Measurements from ENCODE around the gene SLC9A9.

The SLC9A9 gene

GRCh38 chr3:143771939-143772338 is 76.3 kb downstream of the SLC9A9 start:
- DNase-seq: no peak
- H3K36me3 ChIP-seq (ENCODE audit: control insufficient read depth, insufficient read depth, low read length): no peaks in the 10 kb centered on the region
- no peak overlapping the region for H3K27ac ChIP-seq (ENCODE audit: insufficient read depth, low read length, poor library complexity, severe bottlenecking)
- H3K9me3 ChIP-seq (ENCODE audit: control insufficient read depth, low read length): no peaks in the 10 kb centered on the region
- no peak overlapping the region for H3K4me3 ChIP-seq (ENCODE audit: insufficient read depth, low read depth, low read length, poor library complexity, severe bottlenecking)
- no peaks in the 10 kb centered on the region for H3K4me1 ChIP-seq (ENCODE audit: control insufficient read depth, insufficient read depth, low read length, poor library complexity, severe bottlenecking)
- H3K27me3 ChIP-seq (replicated peaks; ENCODE audit: control insufficient read depth, insufficient read depth, low read length, poor library complexity, severe bottlenecking): no peaks in the 10 kb centered on the region

GRCh38 chr3:143771258-143771657 is 77.0 kb downstream of the SLC9A9 start:
- no peaks in the 10 kb centered on the region for H3K27me3 ChIP-seq (replicated peaks; ENCODE audit: control insufficient read depth, insufficient read depth, low read length, poor library complexity, severe bottlenecking)
- H3K9me3 ChIP-seq (ENCODE audit: control insufficient read depth, low read length): no peaks in the 10 kb centered on the region
- H3K4me3 ChIP-seq (ENCODE audit: insufficient read depth, low read depth, low read length, poor library complexity, severe bottlenecking): no peak overlapping the region
- DNase-seq: no peak
- no peaks in the 10 kb centered on the region for H3K4me1 ChIP-seq (ENCODE audit: control insufficient read depth, insufficient read depth, low read length, poor library complexity, severe bottlenecking)
- no peak overlapping the region for H3K27ac ChIP-seq (ENCODE audit: insufficient read depth, low read length, poor library complexity, severe bottlenecking)
- no peaks in the 10 kb centered on the region for H3K36me3 ChIP-seq (ENCODE audit: control insufficient read depth, insufficient read depth, low read length)

DNA sequence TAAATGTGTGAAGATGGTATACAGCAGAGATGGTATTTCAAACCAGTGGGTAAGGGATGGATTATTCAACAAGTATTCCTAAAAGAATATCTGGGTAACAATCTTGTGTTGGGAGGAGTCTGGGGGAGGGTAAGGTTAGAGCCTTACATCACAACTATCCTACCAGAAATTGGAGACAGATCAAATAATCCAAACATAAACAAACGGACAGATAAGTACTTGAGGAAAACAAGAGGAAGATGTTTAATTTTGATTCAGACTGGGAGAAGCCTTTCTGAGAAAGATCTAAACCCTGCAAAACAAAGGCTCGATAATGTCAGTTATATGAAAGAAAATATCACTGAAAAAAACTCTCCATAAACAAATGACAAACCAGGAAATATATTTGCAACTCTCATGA is 77.9 kb downstream of the SLC9A9 start:
- Histone ChIP-seq H3K27ac (ENCODE audit: insufficient read depth, low read length, poor library complexity, severe bottlenecking) (no peak overlapping the region), H3K36me3 (ENCODE audit: control insufficient read depth, insufficient read depth, low read length) (no peaks in the 10 kb centered on the region), H3K9me3 (ENCODE audit: control insufficient read depth, low read length) (no peaks in the 10 kb centered on the region), H3K27me3 (replicated peaks; ENCODE audit: control insufficient read depth, insufficient read depth, low read length, poor library complexity, severe bottlenecking) (no peaks in the 10 kb centered on the region), H3K4me3 (ENCODE audit: insufficient read depth, low read depth, low read length, poor library complexity, severe bottlenecking) (no peak overlapping the region), H3K4me1 (ENCODE audit: control insufficient read depth, insufficient read depth, low read length, poor library complexity, severe bottlenecking) (no peaks in the 10 kb centered on the region)
- DNase-seq: no peak

- DNase-seq: no peak
- H3K27me3 ChIP-seq (replicated peaks; ENCODE audit: control insufficient read depth, insufficient read depth, low read length, poor library complexity, severe bottlenecking): no peaks in the 10 kb centered on the region
- H3K36me3 ChIP-seq (ENCODE audit: control insufficient read depth, insufficient read depth, low read length): no peaks in the 10 kb centered on the region
- H3K4me3 ChIP-seq (ENCODE audit: insufficient read depth, low read depth, low read length, poor library complexity, severe bottlenecking): no peak overlapping the region
- H3K27ac ChIP-seq (ENCODE audit: insufficient read depth, low read length, poor library complexity, severe bottlenecking): no peak overlapping the region
- H3K9me3 ChIP-seq (ENCODE audit: control insufficient read depth, low read length): no peaks in the 10 kb centered on the region
- no peaks in the 10 kb centered on the region for H3K4me1 ChIP-seq (ENCODE audit: control insufficient read depth, insufficient read depth, low read length, poor library complexity, severe bottlenecking)
These were observed 78.7 kb downstream of the SLC9A9 start for GRCh38 chr3:143769616-143770015.

- no peaks in the 10 kb centered on the region for H3K4me1 ChIP-seq (ENCODE audit: control insufficient read depth, insufficient read depth, low read length, poor library complexity, severe bottlenecking)
- no peaks in the 10 kb centered on the region for H3K27me3 ChIP-seq (replicated peaks; ENCODE audit: control insufficient read depth, insufficient read depth, low read length, poor library complexity, severe bottlenecking)
- H3K4me3 ChIP-seq (ENCODE audit: insufficient read depth, low read depth, low read length, poor library complexity, severe bottlenecking): no peak overlapping the region
- no peak overlapping the region for H3K27ac ChIP-seq (ENCODE audit: insufficient read depth, low read length, poor library complexity, severe bottlenecking)
- no peak for DNase-seq
- H3K36me3 ChIP-seq (ENCODE audit: control insufficient read depth, insufficient read depth, low read length): no peaks in the 10 kb centered on the region
- H3K9me3 ChIP-seq (ENCODE audit: control insufficient read depth, low read length): no peaks in the 10 kb centered on the region
These were observed 83.4 kb downstream of the SLC9A9 start for GRCh38 chr3:143764840-143765239.

DNA sequence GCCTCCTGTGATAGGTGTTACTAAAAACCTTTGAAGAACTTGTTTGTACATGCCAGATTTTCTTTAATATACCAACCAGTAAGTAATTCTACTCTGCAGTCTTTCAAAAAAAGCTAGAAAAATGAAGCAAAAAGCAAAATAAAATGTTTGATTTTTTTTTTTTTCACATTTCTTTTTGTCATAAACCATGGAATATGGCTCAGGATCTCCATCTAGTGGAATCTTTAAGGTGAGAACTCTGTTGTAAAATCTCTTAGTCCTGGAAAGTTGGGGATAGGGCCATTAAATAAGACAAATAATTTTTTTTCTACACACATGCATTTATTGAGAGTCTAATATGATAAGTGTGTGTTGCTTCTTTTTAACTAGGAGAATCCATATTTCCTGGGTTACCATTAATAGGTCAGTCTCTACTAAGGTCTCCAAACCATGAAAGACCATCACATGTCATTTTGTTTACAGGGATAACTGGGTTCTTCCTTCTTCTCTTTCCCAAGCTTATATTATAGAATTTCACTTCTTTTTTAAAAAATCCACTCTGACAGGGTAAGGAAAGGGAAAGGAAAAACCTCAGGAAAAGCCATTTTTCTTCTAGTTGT is 84.6 kb downstream of the SLC9A9 start:
- H3K27ac ChIP-seq (ENCODE audit: insufficient read depth, low read length, poor library complexity, severe bottlenecking): no peak overlapping the region
- DNase-seq: no peak

GRCh38 chr3:143757691-143758090 is 90.6 kb downstream of the SLC9A9 start:
- Histone ChIP-seq H3K36me3 (ENCODE audit: control insufficient read depth, insufficient read depth, low read length) (no peaks in the 10 kb centered on the region), H3K4me3 (ENCODE audit: insufficient read depth, low read depth, low read length, poor library complexity, severe bottlenecking) (no peak overlapping the region), H3K4me1 (ENCODE audit: control insufficient read depth, insufficient read depth, low read length, poor library complexity, severe bottlenecking) (peaks cover under 1% of the 10 kb centered on the region), H3K27me3 (replicated peaks; ENCODE audit: control insufficient read depth, insufficient read depth, low read length, poor library complexity, severe bottlenecking) (no peaks in the 10 kb centered on the region), H3K9me3 (ENCODE audit: control insufficient read depth, low read length) (no peaks in the 10 kb centered on the region), H3K27ac (ENCODE audit: insufficient read depth, low read length, poor library complexity, severe bottlenecking) (no peak overlapping the region)
- no peak for DNase-seq

More for the DNA sequence above, 84.6 kb downstream of the SLC9A9 start:
- no peaks in the 10 kb centered on the region for H3K4me1 ChIP-seq (ENCODE audit: control insufficient read depth, insufficient read depth, low read length, poor library complexity, severe bottlenecking)
- H3K9me3 ChIP-seq (ENCODE audit: control insufficient read depth, low read length): no peaks in the 10 kb centered on the region
- H3K4me3 ChIP-seq (ENCODE audit: insufficient read depth, low read depth, low read length, poor library complexity, severe bottlenecking): no peak overlapping the region
- no peaks in the 10 kb centered on the region for H3K27me3 ChIP-seq (replicated peaks; ENCODE audit: control insufficient read depth, insufficient read depth, low read length, poor library complexity, severe bottlenecking)
- H3K36me3 ChIP-seq (ENCODE audit: control insufficient read depth, insufficient read depth, low read length): no peaks in the 10 kb centered on the region

DNA sequence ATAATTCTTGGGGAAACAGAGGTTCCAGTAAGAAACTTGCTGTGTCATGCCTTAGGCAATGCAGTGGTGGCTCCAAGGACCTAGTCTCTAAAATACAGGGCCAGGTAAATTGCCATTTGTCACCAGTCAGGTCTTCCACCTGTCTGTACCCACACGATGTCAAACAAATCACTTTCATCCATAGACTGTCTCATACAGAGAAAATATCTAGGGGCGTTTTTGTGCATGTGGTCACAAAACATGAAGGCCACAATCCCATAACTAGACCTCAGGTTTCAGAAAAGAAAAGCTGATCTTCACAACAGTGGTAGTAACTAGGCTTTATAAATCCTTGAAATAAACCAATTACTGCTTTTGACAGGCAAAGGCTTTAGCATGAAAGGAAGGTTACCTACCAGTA is 92.3 kb downstream of the SLC9A9 start:
- Histone ChIP-seq H3K4me3 (ENCODE audit: insufficient read depth, low read depth, low read length, poor library complexity, severe bottlenecking) (no peak overlapping the region), H3K9me3 (ENCODE audit: control insufficient read depth, low read length) (no peaks in the 10 kb centered on the region), H3K27me3 (replicated peaks; ENCODE audit: control insufficient read depth, insufficient read depth, low read length, poor library complexity, severe bottlenecking) (no peaks in the 10 kb centered on the region), H3K4me1 (ENCODE audit: control insufficient read depth, insufficient read depth, low read length, poor library complexity, severe bottlenecking) (peaks cover 14% of the 10 kb centered on the region), H3K36me3 (ENCODE audit: control insufficient read depth, insufficient read depth, low read length) (no peaks in the 10 kb centered on the region), H3K27ac (ENCODE audit: insufficient read depth, low read length, poor library complexity, severe bottlenecking) (no peak overlapping the region)
- no peak for DNase-seq

DNA sequence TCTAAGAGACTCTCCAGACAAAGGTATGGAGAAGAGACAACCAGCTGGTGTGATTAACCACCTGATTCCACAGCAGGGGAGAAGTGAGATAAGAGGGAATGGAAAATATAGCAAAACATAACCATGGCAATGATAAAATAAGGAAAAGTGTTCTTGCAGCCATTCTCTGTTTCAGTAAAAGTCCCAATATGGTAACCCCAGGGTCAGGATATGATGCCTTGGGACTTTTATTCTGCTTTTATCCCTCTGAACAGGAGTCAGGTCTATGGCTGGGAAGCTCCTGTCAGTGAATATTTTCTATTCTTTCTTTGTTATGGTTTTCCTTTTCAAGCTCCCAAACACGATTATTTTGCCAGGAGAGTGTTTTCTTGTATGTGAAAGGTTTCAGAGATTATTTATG is 94.2 kb downstream of the SLC9A9 start:
- Histone ChIP-seq H3K4me1 (ENCODE audit: control insufficient read depth, insufficient read depth, low read length, poor library complexity, severe bottlenecking) (peaks cover 15% of the 10 kb centered on the region), H3K4me3 (ENCODE audit: insufficient read depth, low read depth, low read length, poor library complexity, severe bottlenecking) (no peak overlapping the region), H3K27ac (ENCODE audit: insufficient read depth, low read length, poor library complexity, severe bottlenecking) (no peak overlapping the region), H3K27me3 (replicated peaks; ENCODE audit: control insufficient read depth, insufficient read depth, low read length, poor library complexity, severe bottlenecking) (no peaks in the 10 kb centered on the region), H3K36me3 (ENCODE audit: control insufficient read depth, insufficient read depth, low read length) (no peaks in the 10 kb centered on the region), H3K9me3 (ENCODE audit: control insufficient read depth, low read length) (no peaks in the 10 kb centered on the region)
- no peak for DNase-seq

- Histone ChIP-seq H3K27ac (ENCODE audit: insufficient read depth, low read length, poor library complexity, severe bottlenecking) (no peak overlapping the region), H3K4me1 (ENCODE audit: control insufficient read depth, insufficient read depth, low read length, poor library complexity, severe bottlenecking) (peaks cover 15% of the 10 kb centered on the region), H3K27me3 (replicated peaks; ENCODE audit: control insufficient read depth, insufficient read depth, low read length, poor library complexity, severe bottlenecking) (no peaks in the 10 kb centered on the region), H3K9me3 (ENCODE audit: control insufficient read depth, low read length) (no peaks in the 10 kb centered on the region), H3K36me3 (ENCODE audit: control insufficient read depth, insufficient read depth, low read length) (no peaks in the 10 kb centered on the region), H3K4me3 (ENCODE audit: insufficient read depth, low read depth, low read length, poor library complexity, severe bottlenecking) (no peak overlapping the region)
- no peak for DNase-seq
These were observed 94.8 kb downstream of the SLC9A9 start for GRCh38 chr3:143753456-143753855.

Data from effector memory CD4-positive, alpha-beta T cell (primary cell).